ENCODE data around the gene TSR1. TPM values are rescaled to one million over a fixed set of nuclear protein-coding genes. Genes with fewer than 3 reads are reported as not detected.
A peak's percentile ranks its signal among the peaks of the same experiment; 100 is the strongest.

The TSR1 gene
- total RNA-seq, 1 experiment from 2014 or later: 67.3 TPM

- H3K4me1 ChIP-seq: no peaks in the 10 kb centered on the region
- intact Hi-C loops (cut with micrococcal nuclease; ENCODE audit: unreplicated experiment): no loop called here
- DNase-seq: no peak
- H3K27me3 Mint-ChIP-seq (ENCODE audit: insufficient read depth, unreplicated experiment): no peaks in the 10 kb centered on the region
- H3K4me3 Mint-ChIP-seq (ENCODE audit: unreplicated experiment): no peak overlapping the region
- CTCF ChIA-PET: interaction anchor here (1.2 kb wide), 1 partner anchor 38 kb away, joined by 3 read pairs; no protein-coding TSS in a partner anchor
- POLR2A ChIA-PET: no interaction called here
- no peaks in the 10 kb centered on the region; the same call in 1 of the 2 replicates for H3K36me3 ChIP-seq (ENCODE audit: control insufficient read depth, insufficient read depth, low read length)
- peaks cover 52% of the 10 kb centered on the region for H3K36me3 Mint-ChIP-seq (ENCODE audit: insufficient read depth, unreplicated experiment)
- H3K27ac Mint-ChIP-seq (ENCODE audit: unreplicated experiment): no peak overlapping the region
- no peak for TF ChIP-seq CTCF (IDR thresholded peaks at IDR 0.05; ENCODE audit: insufficient read depth in 1 of 2, low read depth in 1 of 2, low read length in 1 of 2, severe bottlenecking in 1 of 2, unreplicated experiment in 1 of 2)
- no peaks in the 10 kb centered on the region for H3K27me3 ChIP-seq (replicated peaks; ENCODE audit: control insufficient read depth, insufficient read depth, low read length)
- no peaks in the 10 kb centered on the region for H3K9me3 Mint-ChIP-seq (ENCODE audit: unreplicated experiment)
- BruUV-seq (replicated peaks): TSS peak; percentile 34
- no peaks in the 10 kb centered on the region for H3K4me1 Mint-ChIP-seq (ENCODE audit: low read depth, unreplicated experiment)
- H3K9me3 ChIP-seq: no peaks in the 10 kb centered on the region
- H3K4me3 ChIP-seq (ENCODE audit: low read depth, low read length): no peak overlapping the region
Measured at GRCh38 chr17:2380226-2380922, 44.1 kb upstream of the TSR1 start.

- CTCF ChIA-PET: interaction anchor here (1.1 to 1.2 kb wide), 2 partner anchors 37 to 38 kb away, joined by 3 read pairs; no protein-coding TSS in a partner anchor
- H3K27me3 Mint-ChIP-seq (ENCODE audit: insufficient read depth, unreplicated experiment): no peaks in the 10 kb centered on the region
- intact Hi-C loops (cut with micrococcal nuclease; ENCODE audit: unreplicated experiment): no loop called here
- Histone ChIP-seq H3K9me3 (no peaks in the 10 kb centered on the region), H3K36me3 (ENCODE audit: control insufficient read depth, insufficient read depth, low read length) (no peaks in the 10 kb centered on the region; the same call in 1 of the 2 replicates), H3K4me1 (no peaks in the 10 kb centered on the region), H3K4me3 (ENCODE audit: low read depth, low read length) (no peak overlapping the region), H3K27me3 (replicated peaks; ENCODE audit: control insufficient read depth, insufficient read depth, low read length) (no peaks in the 10 kb centered on the region)
- peaks cover 57% of the 10 kb centered on the region for H3K36me3 Mint-ChIP-seq (ENCODE audit: insufficient read depth, unreplicated experiment)
- no peaks in the 10 kb centered on the region for H3K4me1 Mint-ChIP-seq (ENCODE audit: low read depth, unreplicated experiment)
- TF ChIP-seq CTCF (IDR thresholded peaks at IDR 0.05; ENCODE audit: insufficient read depth in 1 of 2, low read depth in 1 of 2, low read length in 1 of 2, severe bottlenecking in 1 of 2, unreplicated experiment in 1 of 2): no peak
- BruUV-seq (replicated peaks): no TSS peak
- no peak overlapping the region for H3K27ac Mint-ChIP-seq (ENCODE audit: unreplicated experiment)
- no peak for DNase-seq
- H3K9me3 Mint-ChIP-seq (ENCODE audit: unreplicated experiment): no peaks in the 10 kb centered on the region
- no peak overlapping the region for H3K4me3 Mint-ChIP-seq (ENCODE audit: unreplicated experiment)
- POLR2A ChIA-PET: no interaction called here
Measured at GRCh38 chr17:2379489-2380225, 43.4 kb upstream of the TSR1 start.

GRCh38 chr17:2378905-2379304 is 42.6 kb upstream of the TSR1 start:
- H3K9me3 Mint-ChIP-seq (ENCODE audit: unreplicated experiment): no peaks in the 10 kb centered on the region
- Histone ChIP-seq H3K4me3 (ENCODE audit: low read depth, low read length) (no peak overlapping the region), H3K27me3 (replicated peaks; ENCODE audit: control insufficient read depth, insufficient read depth, low read length) (no peaks in the 10 kb centered on the region), H3K9me3 (no peaks in the 10 kb centered on the region), H3K4me1 (no peaks in the 10 kb centered on the region), H3K36me3 (ENCODE audit: control insufficient read depth, insufficient read depth, low read length) (no peaks in the 10 kb centered on the region; the same call in 1 of the 2 replicates)
- H3K36me3 Mint-ChIP-seq (ENCODE audit: insufficient read depth, unreplicated experiment): peaks cover 57% of the 10 kb centered on the region
- no peak overlapping the region for H3K27ac Mint-ChIP-seq (ENCODE audit: unreplicated experiment)
- intact Hi-C loops (cut with micrococcal nuclease; ENCODE audit: unreplicated experiment): no loop called here
- no peak for DNase-seq
- H3K4me1 Mint-ChIP-seq (ENCODE audit: low read depth, unreplicated experiment): no peaks in the 10 kb centered on the region
- POLR2A ChIA-PET: interaction anchor here (0.5 kb wide), 1 partner anchor 36 kb away, joined by 4 read pairs; no protein-coding TSS in a partner anchor
- no peak for TF ChIP-seq CTCF (IDR thresholded peaks at IDR 0.05; ENCODE audit: insufficient read depth in 1 of 2, low read depth in 1 of 2, low read length in 1 of 2, severe bottlenecking in 1 of 2, unreplicated experiment in 1 of 2)
- CTCF ChIA-PET: interaction anchor here (1.1 to 1.2 kb wide), 2 partner anchors 37 to 39 kb away, joined by 3 read pairs; no protein-coding TSS in a partner anchor
- H3K4me3 Mint-ChIP-seq (ENCODE audit: unreplicated experiment): no peak overlapping the region
- H3K27me3 Mint-ChIP-seq (ENCODE audit: insufficient read depth, unreplicated experiment): no peaks in the 10 kb centered on the region
- BruUV-seq (replicated peaks): no TSS peak

Data from Caco-2 (cell line).